Stimulated activated CD4-positive, alpha-beta T cell treated with anti-CD3 and anti-CD28 coated beads, Interleukin-1b, Interleukin-23, amount 100 ng/mL, for 4 hours (primary cell): ENCODE data around the gene PAQR4.

ENCODE experiments used
- DNase-seq, 2 donors: peaks; one replicate each; pipeline ENCODE4 v3.0.0-alpha.2; 2020; ENCODE audit warnings: low read depth in 2 of 2

The PAQR4 gene

GRCh38 chr16:2980227-2981176 lies 11.4 kb downstream of the PAQR4 start, which contains the start of gene PKMYT1:
Gene PKMYT1 (minus strand): TSS chr16:2980446. CDS start chr16:2979657, 789 bp downstream.
- peak; percentile 95 to 97 for DNase-seq

GRCh38 chr16:2981177-2981898 lies 12.2 kb downstream of the PAQR4 start:
- no peak for DNase-seq

GRCh38 chr16:2981899-2982250 lies 12.7 kb downstream of the PAQR4 start:
- DNase-seq = no peak

GRCh38 chr16:2982402-2982801 lies 13.3 kb downstream of the PAQR4 start:
- no peak for DNase-seq

- DNase-seq = peak; percentile 56 to 64
Observed at GRCh38 chr16:2983706-2984136, 14.6 kb downstream of the PAQR4 start.

- DNase-seq = no peak
Observed at GRCh38 chr16:2985462-2985861, 16.3 kb downstream of the PAQR4 start.

GRCh38 chr16:2985893-2986355 lies 16.8 kb downstream of the PAQR4 start:
- DNase-seq = no peak

GRCh38 chr16:2986623-2987188 lies 17.6 kb downstream of the PAQR4 start:
- DNase-seq = no peak

GRCh38 chr16:2987286-2987685 lies 18.1 kb downstream of the PAQR4 start:
- DNase-seq = no peak

GRCh38 chr16:2987833-2988232 lies 18.7 kb downstream of the PAQR4 start:
- DNase-seq = no peak

GRCh38 chr16:2988590-2989099 lies 19.5 kb downstream of the PAQR4 start:
- DNase-seq = no peak

GRCh38 chr16:2990891-2991290 lies 21.7 kb downstream of the PAQR4 start:
- DNase-seq = no peak

- no peak for DNase-seq
Observed at GRCh38 chr16:2991566-2992261, 22.6 kb downstream of the PAQR4 start.

GRCh38 chr16:2992383-2993081 lies 23.4 kb downstream of the PAQR4 start:
- no peak for DNase-seq

GRCh38 chr16:2996298-2996697 lies 27.1 kb downstream of the PAQR4 start:
- no peak for DNase-seq

- no peak for DNase-seq
Observed at GRCh38 chr16:2999929-3000328, 30.8 kb downstream of the PAQR4 start.

- no peak for DNase-seq
Observed at GRCh38 chr16:3000540-3000939, 31.4 kb downstream of the PAQR4 start.

- no peak for DNase-seq
Observed at GRCh38 chr16:3001316-3001715, 32.2 kb downstream of the PAQR4 start.

GRCh38 chr16:3003582-3004270 lies 34.6 kb downstream of the PAQR4 start:
- peak; percentile 90 to 93 for DNase-seq

- no peak for DNase-seq
Observed at GRCh38 chr16:3004319-3004718, 35.2 kb downstream of the PAQR4 start.
